ENCODE data around the gene PSD4.

The PSD4 gene

DNA sequence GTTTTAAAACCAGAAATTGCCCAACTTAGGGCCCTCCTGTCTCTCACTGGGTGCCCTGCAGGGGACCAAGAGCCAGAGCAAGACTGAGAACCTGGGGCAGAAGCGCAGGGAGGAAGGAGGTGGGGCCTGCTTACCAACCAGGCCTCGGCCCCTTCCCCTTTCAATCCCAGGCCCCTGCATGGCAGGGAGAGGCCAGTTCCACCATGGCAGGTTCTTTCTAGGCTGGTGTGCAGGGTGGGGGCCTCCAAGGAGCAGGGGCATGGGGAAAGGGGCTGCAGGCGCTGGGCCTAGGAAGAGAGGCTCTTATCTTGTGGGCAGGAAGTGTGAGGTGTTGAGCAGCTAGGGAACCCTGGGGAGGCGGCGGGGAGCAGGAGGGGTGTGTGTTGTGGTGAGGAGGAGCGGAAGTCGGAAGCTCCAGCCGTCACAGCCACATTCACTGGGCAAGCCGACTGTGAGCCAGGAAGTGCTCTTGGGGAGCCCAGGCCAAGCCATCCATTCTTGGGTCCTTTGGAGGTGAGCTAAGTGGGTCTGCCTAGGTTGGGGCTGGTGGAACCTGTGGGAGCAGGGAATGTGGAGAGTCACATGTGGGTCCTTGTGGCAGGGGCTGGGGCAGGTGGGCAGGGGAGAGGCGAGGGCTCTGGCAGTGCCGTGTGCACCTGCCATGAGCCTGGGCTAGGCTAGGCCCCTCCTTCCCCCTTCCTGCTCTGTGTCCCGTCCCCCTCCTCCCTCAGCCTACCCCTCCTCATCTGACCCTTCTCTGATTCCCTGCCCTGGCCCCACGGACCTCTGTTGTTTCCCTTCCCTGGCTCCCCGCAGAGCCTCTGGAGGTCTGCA lies at the start of gene PSD4:
PSD4 (plus strand) TSS at position 430 of the 834 bp plus-strand sequence. CDS start 8,486 bp downstream, outside the sequence.
- DNase-seq, result peak; percentile 50

DNA sequence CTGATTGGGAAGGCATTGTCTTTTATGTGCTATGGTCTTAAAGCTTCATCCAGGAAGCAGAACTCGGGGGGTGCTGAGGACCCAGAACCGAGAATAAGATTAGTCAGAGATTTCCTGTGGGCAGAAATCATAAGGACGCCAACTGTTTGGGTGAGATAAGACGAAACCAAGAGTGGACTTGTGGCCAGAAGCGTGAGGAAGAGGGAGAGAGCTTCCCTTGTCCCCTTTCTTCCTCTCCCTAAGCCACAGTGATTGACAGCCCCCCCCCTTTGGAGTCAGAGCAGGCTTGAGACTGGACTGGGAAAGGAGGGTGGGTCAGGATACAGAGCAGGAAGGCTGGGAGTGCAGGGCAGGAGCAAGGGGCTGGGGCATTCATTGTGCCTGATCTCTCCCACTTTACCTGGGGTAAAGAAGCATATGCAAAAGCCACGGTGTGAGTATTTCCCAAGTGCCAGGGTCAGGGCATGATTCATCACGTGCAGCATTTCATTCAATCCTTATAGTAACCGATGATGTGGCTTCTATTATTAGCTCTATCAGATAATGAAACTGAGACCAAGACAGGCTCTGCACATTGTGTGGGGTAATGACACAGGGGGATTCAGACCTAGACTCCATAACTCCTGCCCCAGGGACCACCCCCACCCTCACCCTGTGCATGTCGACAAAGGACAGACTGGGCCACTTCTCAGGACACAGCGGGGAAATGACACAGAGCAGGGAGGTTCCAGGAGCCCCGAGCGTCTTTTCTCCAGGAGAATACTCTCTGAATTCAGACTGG lies 49.4 kb upstream of the PSD4 start:
- peak; percentile 43 for DNase-seq

DNA sequence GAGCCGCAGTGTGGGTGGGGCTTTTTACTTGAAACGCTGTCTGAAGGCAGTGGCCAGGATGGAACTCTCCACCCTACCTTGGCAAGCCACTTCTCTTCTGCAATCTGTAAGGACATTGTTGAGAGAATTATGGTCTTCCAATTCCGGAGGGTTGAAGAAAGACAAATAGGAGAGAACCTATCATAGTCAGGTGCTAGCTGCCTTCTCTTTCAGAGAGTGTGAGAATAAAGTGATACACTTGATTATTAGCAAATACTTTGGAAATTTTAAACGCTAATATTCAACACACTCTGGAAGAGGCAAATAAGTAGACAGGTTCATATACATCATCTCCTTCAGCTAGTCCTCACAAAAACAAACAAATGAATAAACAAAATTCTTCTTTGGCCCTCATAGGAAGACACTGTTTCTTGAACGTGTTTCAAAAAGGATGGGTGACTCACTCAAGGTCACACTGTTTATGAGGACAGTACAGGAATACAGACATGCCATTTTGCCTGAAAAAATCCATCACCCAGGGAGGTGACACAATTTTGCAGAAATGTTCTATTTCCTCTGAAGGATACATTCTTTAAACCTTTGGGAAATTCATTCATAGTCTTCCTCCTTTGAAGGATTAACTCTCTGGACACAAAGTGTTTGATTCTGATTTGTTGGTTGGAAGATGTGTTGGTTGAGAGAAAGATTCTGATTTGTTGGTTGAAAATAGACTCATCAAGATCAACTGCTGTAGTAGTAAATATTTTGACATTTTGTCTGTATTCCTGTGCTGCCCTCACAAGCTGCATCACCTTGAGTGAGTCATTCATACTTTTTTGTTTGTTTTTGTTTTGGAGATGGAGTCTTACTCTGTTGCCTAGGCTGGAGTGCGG lies 48.6 kb upstream of the PSD4 start:
- no peak for DNase-seq

DNA sequence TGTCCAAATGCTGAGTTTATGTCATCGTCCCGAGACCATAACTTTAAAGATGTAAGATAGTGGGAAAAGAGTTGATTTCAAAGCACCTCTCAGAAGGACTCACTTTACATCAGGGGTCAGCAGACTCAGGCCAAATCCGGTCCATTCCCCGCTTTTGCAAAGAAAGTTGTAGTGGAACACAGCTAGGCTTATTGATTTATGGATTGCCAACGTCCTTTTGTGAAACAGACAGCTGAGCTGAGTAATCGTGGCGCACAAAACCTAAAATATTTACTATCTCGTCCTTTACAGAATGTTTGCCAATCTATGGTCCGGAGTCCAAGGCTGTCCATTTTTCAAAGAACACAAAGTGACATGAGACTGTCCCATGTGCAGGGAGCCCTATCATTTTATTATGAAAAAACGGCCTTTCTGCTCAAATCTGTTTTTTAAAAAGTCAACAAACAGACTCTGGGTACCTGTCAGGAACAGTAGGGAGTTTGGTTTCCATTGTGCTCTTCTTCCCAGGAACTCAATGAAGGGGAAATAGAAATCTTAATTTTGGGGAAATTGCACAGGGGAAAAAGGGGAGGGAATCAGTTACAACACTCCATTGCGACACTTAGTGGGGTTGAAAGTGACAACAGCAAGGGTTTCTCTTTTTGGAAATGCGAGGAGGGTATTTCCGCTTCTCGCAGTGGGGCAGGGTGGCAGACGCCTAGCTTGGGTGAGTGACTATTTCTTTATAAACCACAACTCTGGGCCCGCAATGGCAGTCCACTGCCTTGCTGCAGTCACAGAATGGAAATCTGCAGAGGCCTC lies 46.7 kb upstream of the PSD4 start, which contains the start of gene IL1RN:
IL1RN (plus strand) TSS at position 754 of the 801 bp plus-strand sequence; CDS start at position 781, 27 bp downstream.
- peak; percentile 32 for DNase-seq

DNA sequence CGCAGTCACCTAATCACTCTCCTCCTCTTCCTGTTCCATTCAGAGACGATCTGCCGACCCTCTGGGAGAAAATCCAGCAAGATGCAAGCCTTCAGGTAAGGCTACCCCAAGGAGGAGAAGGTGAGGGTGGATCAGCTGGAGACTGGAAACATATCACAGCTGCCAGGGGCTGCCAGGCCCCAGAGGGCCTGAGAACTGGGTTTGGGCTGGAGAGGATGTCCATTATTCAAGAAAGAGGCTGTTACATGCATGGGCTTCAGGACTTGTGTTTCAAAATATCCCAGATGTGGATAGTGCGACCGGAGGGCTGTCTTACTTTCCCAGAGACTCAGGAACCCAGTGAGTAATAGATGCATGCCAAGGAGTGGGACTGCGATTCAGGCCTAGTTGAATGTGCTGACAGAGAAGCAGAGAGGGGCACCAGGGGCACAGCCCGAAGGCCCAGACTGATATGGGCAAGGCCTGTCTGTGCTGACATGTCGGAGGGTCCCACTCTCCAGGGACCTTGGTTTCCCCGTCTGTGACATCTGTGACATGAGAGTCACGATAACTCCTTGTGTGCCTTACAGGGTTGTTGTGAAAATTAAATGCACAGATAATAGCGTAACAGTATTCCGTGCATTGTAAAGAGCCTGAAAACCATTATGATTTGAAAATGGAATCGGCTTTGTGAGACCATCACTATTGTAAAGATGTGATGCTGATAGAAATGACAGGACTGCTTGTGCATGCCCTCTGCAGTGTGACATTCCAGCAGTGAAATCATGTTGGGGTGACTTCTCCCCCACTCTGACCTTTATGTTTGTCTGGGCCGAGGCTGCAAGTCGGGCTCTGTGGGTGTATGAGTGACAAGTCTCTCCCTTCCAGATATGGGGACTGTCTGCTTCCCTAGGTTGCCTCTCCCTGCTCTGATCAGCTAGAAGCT lies 45.9 kb upstream of the PSD4 start:
- peak; percentile 21 for DNase-seq

DNA sequence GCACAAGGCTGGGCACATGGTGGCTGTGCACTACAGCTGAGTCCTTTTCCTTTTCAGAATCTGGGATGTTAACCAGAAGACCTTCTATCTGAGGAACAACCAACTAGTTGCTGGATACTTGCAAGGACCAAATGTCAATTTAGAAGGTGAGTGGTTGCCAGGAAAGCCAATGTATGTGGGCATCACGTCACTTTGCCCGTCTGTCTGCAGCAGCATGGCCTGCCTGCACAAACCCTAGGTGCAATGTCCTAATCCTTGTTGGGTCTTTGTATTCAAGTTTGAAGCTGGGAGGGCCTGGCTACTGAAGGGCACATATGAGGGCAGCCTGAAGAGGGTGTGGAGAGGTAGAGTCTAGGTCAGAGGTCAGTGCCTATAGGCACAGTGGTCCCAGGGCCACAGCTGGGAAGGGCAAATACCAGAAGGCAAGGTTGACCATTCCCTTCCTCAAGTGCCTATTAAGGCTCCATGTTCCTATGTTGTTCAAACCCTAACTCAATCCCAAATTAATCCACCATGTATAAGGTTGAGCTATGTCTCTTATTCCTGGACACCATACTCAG lies 44.2 kb upstream of the PSD4 start:
- peak; percentile 14 for DNase-seq

DNA sequence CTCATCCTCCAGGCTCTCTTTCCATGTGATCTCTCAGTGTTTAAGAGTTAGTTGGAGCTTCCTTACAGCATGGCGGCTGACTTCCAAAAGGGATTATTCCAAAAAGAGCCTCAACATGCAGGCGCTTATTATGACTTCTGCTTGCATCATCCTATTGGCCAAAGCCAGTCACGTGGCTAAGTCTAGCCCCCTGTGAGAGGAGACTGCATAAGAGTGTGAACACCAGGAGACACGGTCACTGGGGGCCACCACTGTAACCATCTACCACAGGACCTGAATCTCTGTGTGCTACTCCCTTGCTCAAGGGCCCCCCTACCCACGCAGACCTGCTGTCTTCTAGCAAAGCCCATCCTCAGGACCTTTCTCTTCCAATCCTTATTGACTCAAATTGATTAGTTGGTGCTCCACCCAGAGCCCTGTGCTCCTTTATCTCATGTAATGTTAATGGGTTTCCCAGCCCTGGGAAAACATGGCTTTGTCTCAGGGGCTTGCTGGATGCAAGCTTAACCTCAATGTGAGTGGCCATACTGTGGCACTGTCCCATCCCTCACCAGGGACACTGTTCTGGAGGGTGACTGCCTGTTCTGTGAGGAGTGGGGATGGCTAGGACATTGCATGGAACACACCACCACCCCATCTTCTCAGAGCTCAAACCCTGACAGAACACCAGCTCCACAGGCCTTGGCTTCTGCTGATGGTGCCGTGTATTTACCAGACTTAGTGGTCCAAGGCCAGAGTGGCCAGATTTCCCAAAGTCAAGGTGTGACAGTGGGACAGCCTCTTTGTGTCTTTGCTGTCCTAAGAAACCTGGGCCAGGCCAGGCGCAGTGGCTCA lies 42.2 kb upstream of the PSD4 start:
- DNase-seq, result peak; percentile 37

DNA sequence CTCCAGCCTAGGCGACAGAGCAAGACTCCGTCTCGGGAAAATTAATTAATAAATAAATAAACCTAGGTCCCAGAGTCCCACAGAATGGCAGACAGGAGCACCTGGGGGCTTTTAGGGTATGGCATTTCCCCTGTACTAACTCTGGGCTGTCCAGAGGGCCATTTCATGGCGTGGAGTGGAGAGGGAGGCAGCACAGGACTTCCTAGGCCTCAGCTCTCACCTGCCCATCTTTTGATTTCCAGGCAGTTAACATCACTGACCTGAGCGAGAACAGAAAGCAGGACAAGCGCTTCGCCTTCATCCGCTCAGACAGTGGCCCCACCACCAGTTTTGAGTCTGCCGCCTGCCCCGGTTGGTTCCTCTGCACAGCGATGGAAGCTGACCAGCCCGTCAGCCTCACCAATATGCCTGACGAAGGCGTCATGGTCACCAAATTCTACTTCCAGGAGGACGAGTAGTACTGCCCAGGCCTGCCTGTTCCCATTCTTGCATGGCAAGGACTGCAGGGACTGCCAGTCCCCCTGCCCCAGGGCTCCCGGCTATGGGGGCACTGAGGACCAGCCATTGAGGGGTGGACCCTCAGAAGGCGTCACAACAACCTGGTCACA lies 41.3 kb upstream of the PSD4 start:
- peak; percentile 28 for DNase-seq

DNA sequence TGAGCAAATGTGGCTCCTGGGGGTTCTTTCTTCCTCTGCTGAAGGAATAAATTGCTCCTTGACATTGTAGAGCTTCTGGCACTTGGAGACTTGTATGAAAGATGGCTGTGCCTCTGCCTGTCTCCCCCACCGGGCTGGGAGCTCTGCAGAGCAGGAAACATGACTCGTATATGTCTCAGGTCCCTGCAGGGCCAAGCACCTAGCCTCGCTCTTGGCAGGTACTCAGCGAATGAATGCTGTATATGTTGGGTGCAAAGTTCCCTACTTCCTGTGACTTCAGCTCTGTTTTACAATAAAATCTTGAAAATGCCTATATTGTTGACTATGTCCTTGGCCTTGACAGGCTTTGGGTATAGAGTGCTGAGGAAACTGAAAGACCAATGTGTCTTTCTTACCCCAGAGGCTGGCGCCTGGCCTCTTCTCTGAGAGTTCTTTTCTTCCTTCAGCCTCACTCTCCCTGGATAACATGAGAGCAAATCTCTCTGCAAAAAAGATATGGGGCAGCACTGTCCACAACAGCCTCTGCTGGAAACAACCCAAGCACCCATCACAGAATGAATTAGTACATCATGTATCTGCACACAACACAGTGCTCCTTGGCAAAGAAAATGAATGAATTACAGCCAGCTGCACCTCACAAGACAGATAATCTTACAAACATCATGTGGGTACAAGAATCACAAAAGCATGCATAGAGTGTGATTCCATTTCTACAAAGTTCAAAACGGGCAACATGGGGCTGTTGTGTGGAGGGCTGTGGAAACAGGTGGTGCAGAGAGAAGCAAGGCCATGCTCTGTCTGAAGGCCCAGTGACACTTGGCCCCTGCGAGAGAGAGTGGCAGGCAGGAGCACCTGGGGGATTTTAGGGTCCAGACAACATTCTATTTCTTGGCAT lies 39.8 kb upstream of the PSD4 start:
- DNase-seq, result peak; percentile 64

DNA sequence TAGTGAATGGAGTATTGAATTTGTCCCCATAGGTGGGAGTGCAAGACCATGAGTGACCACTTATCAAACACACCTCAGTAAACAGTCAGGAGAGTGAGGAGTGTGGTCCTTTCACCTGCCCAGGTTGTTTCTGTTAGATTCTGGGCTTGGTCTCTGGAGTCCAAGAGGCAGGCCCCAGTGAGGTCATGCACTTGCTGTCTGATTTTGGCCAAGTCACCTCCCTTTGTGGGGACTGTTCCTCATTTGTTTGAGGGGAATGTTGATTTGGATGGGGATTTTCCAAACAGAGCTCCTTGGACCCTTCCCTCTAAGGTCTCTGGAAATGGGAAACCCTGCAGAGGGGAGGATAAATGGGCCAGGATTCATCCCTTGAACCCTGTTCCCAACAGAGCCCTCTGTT lies 39.1 kb upstream of the PSD4 start:
- DNase-seq, result peak; percentile 19

DNA sequence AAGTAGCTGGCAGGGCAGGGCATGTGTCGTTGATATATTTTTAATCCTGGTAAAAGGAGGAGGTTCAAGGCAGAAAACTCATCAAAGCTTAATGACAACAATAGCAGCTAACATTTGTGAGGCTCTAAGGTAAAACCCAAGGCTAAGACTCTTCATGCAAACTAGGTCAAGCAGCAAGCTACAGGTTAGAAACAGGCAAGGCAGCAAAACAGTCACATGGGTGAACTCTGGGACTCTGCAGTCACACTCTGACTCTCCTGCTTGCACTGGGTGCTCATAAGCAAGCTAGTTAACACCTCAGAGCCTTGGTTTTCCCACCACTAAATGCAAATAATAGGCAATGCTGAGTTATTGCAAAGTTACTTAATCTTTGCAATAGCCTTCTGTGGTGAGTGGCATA lies 38.5 kb upstream of the PSD4 start:
- DNase-seq, result peak; percentile 29

DNA sequence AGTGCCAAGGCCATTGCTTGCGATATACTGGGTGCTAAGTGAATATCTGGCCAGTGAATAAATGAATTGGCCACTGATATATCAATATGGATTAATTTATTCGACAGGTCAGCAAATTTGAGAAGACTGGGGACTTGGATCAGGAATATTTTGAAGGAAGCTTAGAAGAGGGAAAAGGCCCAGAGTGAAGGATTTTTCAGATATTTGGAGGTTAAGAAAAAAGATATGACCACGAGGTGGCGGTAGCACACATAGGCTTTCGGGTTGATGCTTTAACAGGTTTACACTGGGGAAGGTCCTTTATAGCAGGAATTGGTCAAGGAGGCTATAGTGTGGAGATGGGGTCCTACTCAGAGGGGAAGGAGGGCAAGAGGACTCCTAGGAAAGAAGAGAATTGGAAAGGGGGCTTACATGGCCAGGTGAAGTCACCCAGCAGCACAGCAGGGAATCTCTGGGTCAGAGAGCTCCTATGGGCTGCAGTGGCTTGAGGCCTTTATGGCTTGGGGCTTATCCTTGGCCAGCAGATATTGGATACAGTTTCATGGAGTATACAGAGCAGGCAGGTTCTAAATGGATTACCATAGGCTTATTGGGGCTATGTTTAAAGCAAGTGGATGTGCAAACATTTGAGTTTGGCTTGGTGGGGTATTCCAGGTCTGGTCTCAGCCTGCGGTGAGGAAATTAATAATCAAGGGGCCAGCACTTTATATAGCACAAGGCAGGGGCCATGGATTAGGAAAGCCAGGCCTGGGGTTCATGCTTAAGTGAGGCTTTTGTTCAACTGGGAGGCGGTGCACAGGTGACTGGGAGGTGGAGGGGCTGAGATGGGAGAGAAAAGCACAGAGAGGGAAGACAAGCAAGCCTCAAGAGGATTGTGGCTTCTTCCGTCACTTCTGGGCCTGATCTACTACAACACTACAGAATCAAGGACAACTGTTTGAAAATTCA lies 36.7 kb upstream of the PSD4 start:
- DNase-seq, result peak; percentile 54

DNA sequence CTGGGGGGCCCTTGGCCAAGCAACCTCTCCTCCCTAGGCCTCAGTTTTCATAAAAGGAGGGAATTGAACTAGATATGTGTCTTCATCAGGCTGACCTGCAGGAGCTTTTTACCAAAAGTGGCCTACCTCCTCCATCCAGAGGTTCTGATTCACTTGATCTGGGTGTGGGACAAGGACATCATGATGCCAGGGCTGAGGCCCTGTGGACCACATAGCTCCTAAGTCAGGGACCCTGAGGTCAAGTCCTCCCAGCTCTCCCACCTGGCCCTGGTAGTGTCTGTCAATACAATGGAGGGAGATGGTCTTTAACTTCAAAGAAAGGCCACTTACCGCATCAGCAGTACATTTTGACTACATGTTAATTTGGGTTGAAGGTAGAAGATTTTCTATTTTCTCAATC lies 35.9 kb upstream of the PSD4 start:
- peak; percentile 13 for DNase-seq

DNA sequence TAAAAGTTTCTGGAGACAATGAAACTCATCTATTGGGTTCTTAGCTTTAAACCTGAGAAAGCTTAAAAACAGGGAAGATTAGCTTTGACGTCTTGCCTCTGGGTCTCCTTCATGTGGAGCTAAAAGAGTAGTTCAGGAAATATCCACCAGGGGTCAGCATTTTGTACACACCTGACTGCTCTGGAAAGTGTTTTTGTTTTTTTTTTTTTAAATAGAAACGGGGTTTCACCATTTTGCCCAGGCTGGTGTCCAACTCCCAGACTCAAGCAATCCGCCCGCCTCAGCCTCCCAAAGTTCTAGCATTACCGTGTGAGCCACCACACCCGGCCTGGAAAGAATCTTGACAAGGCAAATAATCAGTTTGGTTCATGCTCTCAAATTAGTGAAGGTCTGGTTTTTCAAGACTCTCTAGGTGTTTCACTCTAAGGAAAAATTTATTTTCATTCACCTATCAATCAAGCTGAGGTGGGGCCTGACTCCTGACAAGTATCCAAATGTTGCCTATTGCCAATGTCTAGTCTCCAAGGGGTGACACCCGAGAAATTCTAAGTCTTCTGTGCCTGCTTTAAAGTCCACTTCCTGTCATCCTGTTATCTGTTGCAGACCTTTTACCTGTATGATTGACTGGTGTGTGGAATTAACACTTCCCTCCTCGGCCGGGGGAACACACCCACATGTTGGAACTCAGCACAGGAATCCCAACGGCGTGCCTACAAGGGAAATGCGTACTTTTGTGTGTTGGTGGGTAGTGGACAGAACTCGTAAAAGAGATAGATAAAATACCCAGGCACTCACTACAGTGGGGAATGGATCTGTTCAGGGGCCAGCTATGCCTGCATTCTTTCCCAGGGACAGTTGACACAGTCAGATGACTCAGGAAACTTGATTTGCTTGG lies 35.1 kb upstream of the PSD4 start:
- DNase-seq, result peak; percentile 87

DNA sequence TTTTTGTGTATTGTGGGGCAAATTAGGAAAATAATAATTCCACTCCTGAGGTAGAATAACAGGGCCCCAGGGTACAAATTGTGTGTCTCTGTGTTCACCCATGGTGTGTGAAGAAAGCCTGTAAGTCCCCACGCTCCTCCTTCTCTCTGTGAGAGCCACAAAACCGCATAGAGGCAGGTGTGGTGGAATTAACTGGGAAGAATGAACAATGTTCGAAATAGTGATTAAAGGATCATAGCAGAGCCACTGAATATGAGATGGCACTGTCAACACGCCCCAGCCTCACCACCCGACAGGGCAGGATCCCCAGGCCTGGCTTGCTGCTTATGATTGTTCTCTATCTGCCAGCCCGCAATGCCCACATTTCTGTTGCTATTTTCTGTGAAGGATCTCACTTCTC lies 32.3 kb upstream of the PSD4 start:
- peak; percentile 22 for DNase-seq

DNA sequence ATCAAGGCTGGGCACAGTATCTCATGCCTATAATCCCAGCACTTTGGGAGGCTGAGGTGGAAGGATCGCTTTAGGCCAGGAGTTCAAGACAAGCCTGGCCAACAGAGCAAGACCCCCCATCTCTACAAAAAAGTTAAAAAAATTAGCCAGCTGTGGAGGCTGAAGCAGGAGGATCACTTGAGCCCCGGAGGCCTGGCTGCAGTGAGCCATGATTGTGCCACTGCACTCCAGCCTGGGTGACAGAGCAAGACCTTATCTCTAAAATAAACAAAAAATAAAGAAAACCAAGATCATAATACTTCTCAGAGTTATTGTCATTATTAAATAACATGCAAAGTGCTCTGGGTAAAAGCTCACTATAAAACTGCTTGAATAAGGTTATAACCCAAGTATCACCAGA lies 31.5 kb upstream of the PSD4 start:
- peak; percentile 12 for DNase-seq

All from islet precursor cell (in vitro differentiated cells).